ENCODE measurements around the gene PFKFB4.

PFKFB4 gene

DNA sequence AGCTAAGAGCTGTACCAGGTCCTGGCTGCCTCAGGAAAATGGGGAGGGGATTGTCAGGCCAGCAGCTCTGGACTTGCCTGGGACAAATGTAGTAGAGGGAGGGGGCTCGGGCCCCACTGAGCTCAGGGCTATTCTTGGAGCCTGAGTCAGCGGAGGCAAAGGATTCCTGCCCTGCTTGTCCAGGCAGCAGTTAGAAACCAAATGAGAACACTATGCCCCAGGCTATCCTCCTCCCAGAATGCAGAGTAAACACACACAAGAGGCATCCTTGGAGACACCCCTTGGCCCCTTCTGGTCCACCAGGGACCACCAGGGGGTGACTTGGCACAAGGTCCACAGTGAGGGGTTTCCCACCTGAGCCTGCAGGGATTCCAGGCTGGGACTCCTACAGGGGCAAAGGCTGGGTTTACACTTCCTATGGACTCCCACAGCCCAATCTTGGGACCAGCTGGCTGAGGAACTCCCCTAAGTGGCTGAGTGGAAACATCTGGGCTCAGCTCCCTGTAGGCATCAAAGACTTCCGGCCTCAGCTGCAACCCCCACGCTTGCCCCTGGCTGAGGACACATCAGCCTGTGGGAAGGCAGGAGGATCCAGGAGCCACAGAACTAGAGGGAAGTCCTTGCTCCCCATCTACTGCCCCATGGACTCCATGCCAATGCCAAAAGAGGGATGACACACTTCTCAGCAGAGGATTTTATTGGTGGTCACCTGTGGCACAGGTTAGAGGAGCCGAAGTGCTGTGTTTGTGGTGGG, 41.9 kb upstream of the PFKFB4 start (continued):
- TF ChIP-seq, protein P1, sequence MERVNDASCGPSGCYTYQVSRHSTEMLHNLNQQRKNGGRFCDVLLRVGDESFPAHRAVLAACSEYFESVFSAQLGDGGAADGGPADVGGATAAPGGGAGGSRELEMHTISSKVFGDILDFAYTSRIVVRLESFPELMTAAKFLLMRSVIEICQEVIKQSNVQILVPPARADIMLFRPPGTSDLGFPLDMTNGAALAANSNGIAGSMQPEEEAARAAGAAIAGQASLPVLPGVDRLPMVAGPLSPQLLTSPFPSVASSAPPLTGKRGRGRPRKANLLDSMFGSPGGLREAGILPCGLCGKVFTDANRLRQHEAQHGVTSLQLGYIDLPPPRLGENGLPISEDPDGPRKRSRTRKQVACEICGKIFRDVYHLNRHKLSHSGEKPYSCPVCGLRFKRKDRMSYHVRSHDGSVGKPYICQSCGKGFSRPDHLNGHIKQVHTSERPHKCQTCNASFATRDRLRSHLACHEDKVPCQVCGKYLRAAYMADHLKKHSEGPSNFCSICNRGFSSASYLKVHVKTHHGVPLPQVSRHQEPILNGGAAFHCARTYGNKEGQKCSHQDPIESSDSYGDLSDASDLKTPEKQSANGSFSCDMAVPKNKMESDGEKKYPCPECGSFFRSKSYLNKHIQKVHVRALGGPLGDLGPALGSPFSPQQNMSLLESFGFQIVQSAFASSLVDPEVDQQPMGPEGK (tag by site-specific recombination; IDR thresholded peaks at IDR 0.05): peak; percentile 64
- TF ChIP-seq ZNF266 (tag by site-specific recombination; IDR thresholded peaks at IDR 0.05; ENCODE audit: low read depth) (no peak), ZXDB (tag by site-specific recombination; IDR thresholded peaks at IDR 0.05) (peak; percentile 92), SCRT1 (tag by site-specific recombination; IDR thresholded peaks at IDR 0.05; ENCODE audit: borderline replicate concordance) (no peak), ZNF394 (tag by site-specific recombination; IDR thresholded peaks at IDR 0.05; ENCODE audit: borderline replicate concordance) (peak; percentile 51; the same call in 1 of the 2 replicates), ZNF776 (tag by site-specific recombination; IDR thresholded peaks at IDR 0.05; ENCODE audit: borderline replicate concordance) (no peak), WT1 (tag by site-specific recombination; IDR thresholded peaks at IDR 0.05) (peak; percentile 96), KLF7 (tag by site-specific recombination; IDR thresholded peaks at IDR 0.05; ENCODE audit: borderline replicate concordance) (no peak), ZNF701 (tag by site-specific recombination; IDR thresholded peaks at IDR 0.05) (no peak), ZNF211 (tag by site-specific recombination; IDR thresholded peaks at IDR 0.05; ENCODE audit: low read depth) (no peak), ZNF433 (tag by site-specific recombination; IDR thresholded peaks at IDR 0.05; ENCODE audit: low read depth) (no peak), MZF1 (tag by site-specific recombination; IDR thresholded peaks at IDR 0.05; ENCODE audit: borderline replicate concordance) (no peak), ZNF571 (tag by site-specific recombination; IDR thresholded peaks at IDR 0.05) (no peak), ZBTB17 (tag by site-specific recombination; IDR thresholded peaks at IDR 0.05) (peak; percentile 64), ZNF133 (tag by site-specific recombination; IDR thresholded peaks at IDR 0.05) (no peak), ZNF791 (tag by site-specific recombination; IDR thresholded peaks at IDR 0.05) (no peak)
- TF ChIP-seq, protein P2, sequence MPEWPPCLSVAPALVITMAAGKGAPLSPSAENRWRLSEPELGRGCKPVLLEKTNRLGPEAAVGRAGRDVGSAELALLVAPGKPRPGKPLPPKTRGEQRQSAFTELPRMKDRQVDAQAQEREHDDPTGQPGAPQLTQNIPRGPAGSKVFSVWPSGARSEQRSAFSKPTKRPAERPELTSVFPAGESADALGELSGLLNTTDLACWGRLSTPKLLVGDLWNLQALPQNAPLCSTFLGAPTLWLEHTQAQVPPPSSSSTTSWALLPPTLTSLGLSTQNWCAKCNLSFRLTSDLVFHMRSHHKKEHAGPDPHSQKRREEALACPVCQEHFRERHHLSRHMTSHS (tag by site-specific recombination; IDR thresholded peaks at IDR 0.05): no peak
- TF ChIP-seq, protein P3, sequence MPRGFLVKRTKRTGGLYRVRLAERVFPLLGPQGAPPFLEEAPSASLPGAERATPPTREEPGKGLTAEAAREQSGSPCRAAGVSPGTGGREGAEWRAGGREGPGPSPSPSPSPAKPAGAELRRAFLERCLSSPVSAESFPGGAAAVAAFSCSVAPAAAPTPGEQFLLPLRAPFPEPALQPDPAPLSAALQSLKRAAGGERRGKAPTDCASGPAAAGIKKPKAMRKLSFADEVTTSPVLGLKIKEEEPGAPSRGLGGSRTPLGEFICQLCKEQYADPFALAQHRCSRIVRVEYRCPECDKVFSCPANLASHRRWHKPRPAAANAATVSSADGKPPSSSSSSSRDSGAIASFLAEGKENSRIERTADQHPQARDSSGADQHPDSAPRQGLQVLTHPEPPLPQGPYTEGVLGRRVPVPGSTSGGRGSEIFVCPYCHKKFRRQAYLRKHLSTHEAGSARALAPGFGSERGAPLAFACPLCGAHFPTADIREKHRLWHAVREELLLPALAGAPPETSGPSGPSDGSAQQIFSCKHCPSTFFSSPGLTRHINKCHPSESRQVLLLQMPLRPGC (tag by site-specific recombination; IDR thresholded peaks at IDR 0.05): no peak
- TF ChIP-seq, protein P4, sequence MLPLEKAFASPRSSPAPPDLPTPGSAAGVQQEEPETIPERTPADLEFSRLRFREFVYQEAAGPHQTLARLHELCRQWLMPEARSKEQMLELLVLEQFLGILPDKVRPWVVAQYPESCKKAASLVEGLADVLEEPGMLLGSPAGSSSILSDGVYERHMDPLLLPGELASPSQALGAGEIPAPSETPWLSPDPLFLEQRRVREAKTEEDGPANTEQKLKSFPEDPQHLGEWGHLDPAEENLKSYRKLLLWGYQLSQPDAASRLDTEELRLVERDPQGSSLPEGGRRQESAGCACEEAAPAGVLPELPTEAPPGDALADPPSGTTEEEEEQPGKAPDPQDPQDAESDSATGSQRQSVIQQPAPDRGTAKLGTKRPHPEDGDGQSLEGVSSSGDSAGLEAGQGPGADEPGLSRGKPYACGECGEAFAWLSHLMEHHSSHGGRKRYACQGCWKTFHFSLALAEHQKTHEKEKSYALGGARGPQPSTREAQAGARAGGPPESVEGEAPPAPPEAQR (tag by site-specific recombination; IDR thresholded peaks at IDR 0.05): no peak
- TF ChIP-seq, protein P5, sequence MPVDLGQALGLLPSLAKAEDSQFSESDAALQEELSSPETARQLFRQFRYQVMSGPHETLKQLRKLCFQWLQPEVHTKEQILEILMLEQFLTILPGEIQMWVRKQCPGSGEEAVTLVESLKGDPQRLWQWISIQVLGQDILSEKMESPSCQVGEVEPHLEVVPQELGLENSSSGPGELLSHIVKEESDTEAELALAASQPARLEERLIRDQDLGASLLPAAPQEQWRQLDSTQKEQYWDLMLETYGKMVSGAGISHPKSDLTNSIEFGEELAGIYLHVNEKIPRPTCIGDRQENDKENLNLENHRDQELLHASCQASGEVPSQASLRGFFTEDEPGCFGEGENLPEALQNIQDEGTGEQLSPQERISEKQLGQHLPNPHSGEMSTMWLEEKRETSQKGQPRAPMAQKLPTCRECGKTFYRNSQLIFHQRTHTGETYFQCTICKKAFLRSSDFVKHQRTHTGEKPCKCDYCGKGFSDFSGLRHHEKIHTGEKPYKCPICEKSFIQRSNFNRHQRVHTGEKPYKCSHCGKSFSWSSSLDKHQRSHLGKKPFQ (tag by site-specific recombination; IDR thresholded peaks at IDR 0.05): no peak
- TF ChIP-seq, protein P6, sequence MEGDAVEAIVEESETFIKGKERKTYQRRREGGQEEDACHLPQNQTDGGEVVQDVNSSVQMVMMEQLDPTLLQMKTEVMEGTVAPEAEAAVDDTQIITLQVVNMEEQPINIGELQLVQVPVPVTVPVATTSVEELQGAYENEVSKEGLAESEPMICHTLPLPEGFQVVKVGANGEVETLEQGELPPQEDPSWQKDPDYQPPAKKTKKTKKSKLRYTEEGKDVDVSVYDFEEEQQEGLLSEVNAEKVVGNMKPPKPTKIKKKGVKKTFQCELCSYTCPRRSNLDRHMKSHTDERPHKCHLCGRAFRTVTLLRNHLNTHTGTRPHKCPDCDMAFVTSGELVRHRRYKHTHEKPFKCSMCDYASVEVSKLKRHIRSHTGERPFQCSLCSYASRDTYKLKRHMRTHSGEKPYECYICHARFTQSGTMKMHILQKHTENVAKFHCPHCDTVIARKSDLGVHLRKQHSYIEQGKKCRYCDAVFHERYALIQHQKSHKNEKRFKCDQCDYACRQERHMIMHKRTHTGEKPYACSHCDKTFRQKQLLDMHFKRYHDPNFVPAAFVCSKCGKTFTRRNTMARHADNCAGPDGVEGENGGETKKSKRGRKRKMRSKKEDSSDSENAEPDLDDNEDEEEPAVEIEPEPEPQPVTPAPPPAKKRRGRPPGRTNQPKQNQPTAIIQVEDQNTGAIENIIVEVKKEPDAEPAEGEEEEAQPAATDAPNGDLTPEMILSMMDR (tag by site-specific recombination; IDR thresholded peaks at IDR 0.05): no peak
- TF ChIP-seq, protein P7, sequence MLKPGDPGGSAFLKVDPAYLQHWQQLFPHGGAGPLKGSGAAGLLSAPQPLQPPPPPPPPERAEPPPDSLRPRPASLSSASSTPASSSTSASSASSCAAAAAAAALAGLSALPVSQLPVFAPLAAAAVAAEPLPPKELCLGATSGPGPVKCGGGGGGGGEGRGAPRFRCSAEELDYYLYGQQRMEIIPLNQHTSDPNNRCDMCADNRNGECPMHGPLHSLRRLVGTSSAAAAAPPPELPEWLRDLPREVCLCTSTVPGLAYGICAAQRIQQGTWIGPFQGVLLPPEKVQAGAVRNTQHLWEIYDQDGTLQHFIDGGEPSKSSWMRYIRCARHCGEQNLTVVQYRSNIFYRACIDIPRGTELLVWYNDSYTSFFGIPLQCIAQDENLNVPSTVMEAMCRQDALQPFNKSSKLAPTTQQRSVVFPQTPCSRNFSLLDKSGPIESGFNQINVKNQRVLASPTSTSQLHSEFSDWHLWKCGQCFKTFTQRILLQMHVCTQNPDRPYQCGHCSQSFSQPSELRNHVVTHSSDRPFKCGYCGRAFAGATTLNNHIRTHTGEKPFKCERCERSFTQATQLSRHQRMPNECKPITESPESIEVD (tag by site-specific recombination; IDR thresholded peaks at IDR 0.05): no peak
- TF ChIP-seq, protein P8, sequence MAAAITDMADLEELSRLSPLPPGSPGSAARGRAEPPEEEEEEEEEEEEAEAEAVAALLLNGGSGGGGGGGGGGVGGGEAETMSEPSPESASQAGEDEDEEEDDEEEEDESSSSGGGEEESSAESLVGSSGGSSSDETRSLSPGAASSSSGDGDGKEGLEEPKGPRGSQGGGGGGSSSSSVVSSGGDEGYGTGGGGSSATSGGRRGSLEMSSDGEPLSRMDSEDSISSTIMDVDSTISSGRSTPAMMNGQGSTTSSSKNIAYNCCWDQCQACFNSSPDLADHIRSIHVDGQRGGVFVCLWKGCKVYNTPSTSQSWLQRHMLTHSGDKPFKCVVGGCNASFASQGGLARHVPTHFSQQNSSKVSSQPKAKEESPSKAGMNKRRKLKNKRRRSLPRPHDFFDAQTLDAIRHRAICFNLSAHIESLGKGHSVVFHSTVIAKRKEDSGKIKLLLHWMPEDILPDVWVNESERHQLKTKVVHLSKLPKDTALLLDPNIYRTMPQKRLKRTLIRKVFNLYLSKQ (tag by site-specific recombination; IDR thresholded peaks at IDR 0.05; ENCODE audit: borderline replicate concordance): no peak
- TF ChIP-seq, protein P9, sequence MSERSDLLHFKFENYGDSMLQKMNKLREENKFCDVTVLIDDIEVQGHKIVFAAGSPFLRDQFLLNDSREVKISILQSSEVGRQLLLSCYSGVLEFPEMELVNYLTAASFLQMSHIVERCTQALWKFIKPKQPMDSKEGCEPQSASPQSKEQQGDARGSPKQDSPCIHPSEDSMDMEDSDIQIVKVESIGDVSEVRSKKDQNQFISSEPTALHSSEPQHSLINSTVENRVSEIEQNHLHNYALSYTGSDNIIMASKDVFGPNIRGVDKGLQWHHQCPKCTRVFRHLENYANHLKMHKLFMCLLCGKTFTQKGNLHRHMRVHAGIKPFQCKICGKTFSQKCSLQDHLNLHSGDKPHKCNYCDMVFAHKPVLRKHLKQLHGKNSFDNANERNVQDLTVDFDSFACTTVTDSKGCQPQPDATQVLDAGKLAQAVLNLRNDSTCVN (tag by site-specific recombination; optimal IDR thresholded peaks at IDR 0.05): no peak
